HFF-Myc (cell line): ENCODE data around the gene CAMK1D.
"Not testable (repeated sequence)": the region's sequence is repeated elsewhere in the genome, so short reads cannot be mapped to it uniquely, and the experiment has no call there.

Experiments
- DNase-seq: peaks from one replicate; pipeline ENCODE4 v3.0.0-alpha.2; 2011; ENCODE audit warnings: low read depth; ENCODE audit errors: extremely low read depth
- H3K4me3 ChIP-seq: replicated peaks from 2 replicates; pipeline ENCODE4 v1.5.1; 2011; ENCODE audit warnings: low read depth, mild to moderate bottlenecking, control low read depth, low read length
- CTCF ChIP-seq: IDR thresholded peaks from 2 replicates; pipeline ENCODE4 v1.5.1; 2012; ENCODE audit warnings: mild to moderate bottlenecking, low read depth, low read length, control low read depth; ENCODE audit errors: missing control alignments

Gene CAMK1D

GRCh38 chr10:12350167-12350872, 973 bp downstream of the CAMK1D start:
- no peak for DNase-seq
- H3K4me3 ChIP-seq, result peak overlapping the region; percentile 63
- no peak for TF ChIP-seq CTCF

- no peak for DNase-seq
- TF ChIP-seq CTCF, result no peak
- H3K4me3 ChIP-seq, result peak overlapping the region; percentile 63
These were observed 1.6 kb downstream of the CAMK1D start for GRCh38 chr10:12350925-12351324.

GRCh38 chr10:12351447-12351846, 2.1 kb downstream of the CAMK1D start:
- TF ChIP-seq CTCF, result no peak
- H3K4me3 ChIP-seq, result no peak overlapping the region
- DNase-seq, result no peak

GRCh38 chr10:12351889-12352288, 2.5 kb downstream of the CAMK1D start:
- no peak for TF ChIP-seq CTCF
- no peak overlapping the region for H3K4me3 ChIP-seq

GRCh38 chr10:12353399-12354242, 4.3 kb downstream of the CAMK1D start:
- TF ChIP-seq CTCF, result no peak
- no peak overlapping the region for H3K4me3 ChIP-seq
- no peak for DNase-seq

More at GRCh38 chr10:12351889-12352288, 2.5 kb downstream of the CAMK1D start:
- no peak for DNase-seq

GRCh38 chr10:12354696-12355095, 5.3 kb downstream of the CAMK1D start:
- not testable (repeated sequence) for H3K4me3 ChIP-seq

GRCh38 chr10:12355384-12355783, 6.0 kb downstream of the CAMK1D start:
- DNase-seq, result no peak
- TF ChIP-seq CTCF, result no peak
- H3K4me3 ChIP-seq, result no peak overlapping the region

More at GRCh38 chr10:12354696-12355095, 5.3 kb downstream of the CAMK1D start:
- DNase-seq, result not testable (repeated sequence)
